Activated gamma-delta T cell (primary cell): Measurements from ENCODE around the gene C5orf22.

Source experiments
- DNase-seq: peaks from one replicate; lab custom pipeline; 2025; lab: John Stamatoyannopoulos, UW

The C5orf22 gene

GRCh38 chr5:31604240-31604639 lies 72.1 kb downstream of the C5orf22 start:
- DNase-seq, result no peak

DNA sequence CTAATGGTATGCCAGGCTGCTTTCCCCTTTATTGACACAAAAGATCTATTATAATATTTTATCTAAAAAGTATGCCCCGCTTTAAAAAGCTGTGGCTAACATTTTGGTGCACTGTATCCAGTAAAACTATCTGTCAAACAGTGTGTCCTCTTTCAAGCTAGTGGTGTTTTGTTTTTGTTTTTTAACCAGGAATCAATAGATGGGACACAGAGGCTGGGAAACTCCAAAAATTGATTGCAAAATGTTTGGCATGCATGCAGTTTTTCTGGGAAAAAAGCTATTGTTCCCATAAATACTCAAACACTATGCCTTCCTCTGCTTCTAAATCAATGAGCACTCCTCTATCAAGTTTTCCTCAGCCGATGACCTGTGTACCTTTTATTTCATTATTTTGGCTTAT lies 72.5 kb downstream of the C5orf22 start:
- no peak for DNase-seq
